Gastrocnemius medialis (tissue), 4 donors: Measurements from ENCODE around the gene ZFP36L2.

Experiments
- POLR2A ChIP-seq, 2 donors: fragments of 450-650 bp; IDR thresholded peaks; one replicate each; pipeline ENCODE4 v1.6.1; 2017; ENCODE audit warnings: antibody characterized with exemption in 2 of 2, mild to moderate bottlenecking in 2 of 2, moderate library complexity in 2 of 2
- TF ChIP-seq, protein P1 (sequence below), 5 experiments: fragments of 450-650 bp in 3 of 5; fragments of 200-600 bp in 2 of 5; sonication (generic) in 2 of 5; IDR thresholded peaks in 4 of 5; conservative IDR thresholded peaks in 1 of 5; 1 replicate in 4 of 5; 2 replicates in 1 of 5; pipeline ENCODE4 v1.5.1; 2016 to 2019; ENCODE audit warnings: antibody characterized with exemption in 5 of 5, mild to moderate bottlenecking in 3 of 5, moderate library complexity in 3 of 5

DNA sequence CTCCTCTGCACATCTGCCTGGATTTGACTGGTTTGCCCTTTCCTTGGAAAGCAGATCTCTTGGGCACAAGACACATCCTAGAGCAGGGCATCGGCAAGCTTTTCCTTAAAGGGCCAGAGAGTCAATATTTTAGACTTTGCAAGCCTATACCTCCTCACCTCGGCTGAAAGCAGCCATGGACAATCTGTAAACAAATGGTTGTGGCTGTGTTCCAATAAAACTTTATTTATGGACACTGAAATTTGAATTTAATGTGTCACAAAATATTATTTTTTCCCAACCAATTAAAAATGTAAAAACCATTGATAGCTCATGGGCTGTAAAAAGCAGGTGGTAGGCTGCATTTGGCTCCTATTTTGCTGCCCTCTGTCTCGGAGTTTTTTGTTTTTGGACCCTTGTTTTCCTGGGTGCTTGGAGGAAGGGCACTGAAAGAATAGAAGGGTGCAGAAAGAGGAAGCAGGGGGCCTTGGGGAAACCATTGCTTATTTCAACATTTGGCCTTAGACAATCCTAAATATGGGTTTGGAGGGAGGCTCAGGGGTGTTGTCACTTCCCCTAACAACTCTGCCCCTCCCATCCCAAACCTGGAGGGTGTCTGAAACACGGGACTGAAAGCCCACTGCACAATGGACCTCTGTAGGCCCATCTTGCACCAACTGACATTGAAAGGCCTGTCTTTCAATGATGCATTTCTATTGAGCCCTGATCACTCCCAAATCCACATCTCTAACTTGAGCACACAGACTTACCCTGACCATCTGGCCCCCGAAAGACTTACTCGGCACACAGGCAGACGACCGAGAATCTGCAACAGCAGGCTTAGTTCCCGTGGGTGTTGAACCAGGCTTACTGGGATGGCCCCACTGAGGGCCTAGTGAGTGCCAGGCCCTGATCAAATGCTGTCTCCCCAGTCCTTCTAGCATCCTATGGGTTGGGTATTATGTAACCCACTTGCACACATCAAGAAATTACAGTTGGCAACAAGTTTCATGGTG, 7.1 kb upstream of the ZFP36L2 start:
- TF ChIP-seq, protein P1, sequence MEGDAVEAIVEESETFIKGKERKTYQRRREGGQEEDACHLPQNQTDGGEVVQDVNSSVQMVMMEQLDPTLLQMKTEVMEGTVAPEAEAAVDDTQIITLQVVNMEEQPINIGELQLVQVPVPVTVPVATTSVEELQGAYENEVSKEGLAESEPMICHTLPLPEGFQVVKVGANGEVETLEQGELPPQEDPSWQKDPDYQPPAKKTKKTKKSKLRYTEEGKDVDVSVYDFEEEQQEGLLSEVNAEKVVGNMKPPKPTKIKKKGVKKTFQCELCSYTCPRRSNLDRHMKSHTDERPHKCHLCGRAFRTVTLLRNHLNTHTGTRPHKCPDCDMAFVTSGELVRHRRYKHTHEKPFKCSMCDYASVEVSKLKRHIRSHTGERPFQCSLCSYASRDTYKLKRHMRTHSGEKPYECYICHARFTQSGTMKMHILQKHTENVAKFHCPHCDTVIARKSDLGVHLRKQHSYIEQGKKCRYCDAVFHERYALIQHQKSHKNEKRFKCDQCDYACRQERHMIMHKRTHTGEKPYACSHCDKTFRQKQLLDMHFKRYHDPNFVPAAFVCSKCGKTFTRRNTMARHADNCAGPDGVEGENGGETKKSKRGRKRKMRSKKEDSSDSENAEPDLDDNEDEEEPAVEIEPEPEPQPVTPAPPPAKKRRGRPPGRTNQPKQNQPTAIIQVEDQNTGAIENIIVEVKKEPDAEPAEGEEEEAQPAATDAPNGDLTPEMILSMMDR (IDR thresholded peaks at IDR 0.05 in 4 of 5, conservative IDR thresholded peaks at IDR 0.05 in 1 of 5), result no peak
- no peak for TF ChIP-seq POLR2A (IDR thresholded peaks at IDR 0.05)
